C4-2B (cell line): ENCODE measurements around the gene CYP3A5.

Experiments used
- CTCF ChIP-seq: fragments of 450-650 bp; conservative IDR thresholded peaks from 2 replicates; pipeline ENCODE4 v1.5.1; 2017; ENCODE audit warnings: mild to moderate bottlenecking
- ZFX ChIP-seq: fragments of 450-650 bp; IDR thresholded peaks from 2 replicates; pipeline ENCODE4 v1.6.1; 2017

GRCh38 chr7:99674995-99675742 lies 4.6 kb downstream of the CYP3A5 start:
- TF ChIP-seq CTCF (no peak), ZFX (no peak)
